Fibroblast of mammary gland (primary cell): ENCODE results near the gene CDYL2.

ENCODE experiments used
- DNase-seq: peaks from one replicate; pipeline ENCODE4 v3.0.0-alpha.2; 2010; ENCODE audit warnings: low read depth
- H3K4me3 ChIP-seq: 2 replicates; pipeline ENCODE4 v1.5.1; 2011; ENCODE audit warnings: low read depth, mild to moderate bottlenecking, low read length, moderate library complexity; ENCODE audit not compliant: control insufficient read depth
- TF ChIP-seq, protein P1 (sequence below): conservative IDR thresholded peaks from 2 replicates; pipeline ENCODE4 v1.5.1; 2011; ENCODE audit warnings: low read depth, low read length, inconsistent platforms; ENCODE audit not compliant: control insufficient read depth, insufficient read depth

CDYL2 gene

DNA sequence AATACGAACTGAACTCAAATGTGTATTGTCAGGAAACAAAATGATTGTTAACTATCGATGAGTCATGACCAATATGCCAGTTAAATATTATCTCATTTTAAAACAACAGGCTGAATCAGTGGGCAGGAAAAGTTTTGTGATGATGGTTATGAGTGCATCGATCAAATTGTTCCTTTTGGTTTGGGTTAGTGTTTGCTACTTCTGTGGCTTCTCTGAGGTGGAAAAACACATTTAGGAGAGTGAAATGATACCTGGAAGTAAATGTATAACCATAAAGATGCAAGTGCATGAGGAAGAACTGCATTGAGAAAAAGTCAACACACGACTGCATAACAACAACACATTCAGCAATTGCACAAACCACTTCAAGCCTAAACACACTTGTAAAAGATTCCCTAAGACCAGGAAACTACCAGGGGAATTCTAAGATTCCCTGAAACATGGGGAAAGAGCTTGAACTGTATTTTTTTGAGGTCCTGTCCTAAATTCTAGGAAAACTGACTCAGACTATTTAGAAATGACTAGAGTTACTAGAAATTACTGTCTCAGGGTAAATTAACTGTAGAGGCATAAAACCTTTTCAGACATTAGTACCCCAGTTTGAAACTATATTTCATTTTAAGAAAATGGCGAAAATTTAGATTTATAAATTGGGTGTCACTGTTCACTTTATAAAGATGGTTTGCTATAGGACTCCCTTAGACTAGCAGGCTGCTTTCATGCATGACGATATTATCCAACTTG lies 44.8 kb downstream of the CDYL2 start:
- peak; percentile 13 for DNase-seq
- TF ChIP-seq, protein P1, sequence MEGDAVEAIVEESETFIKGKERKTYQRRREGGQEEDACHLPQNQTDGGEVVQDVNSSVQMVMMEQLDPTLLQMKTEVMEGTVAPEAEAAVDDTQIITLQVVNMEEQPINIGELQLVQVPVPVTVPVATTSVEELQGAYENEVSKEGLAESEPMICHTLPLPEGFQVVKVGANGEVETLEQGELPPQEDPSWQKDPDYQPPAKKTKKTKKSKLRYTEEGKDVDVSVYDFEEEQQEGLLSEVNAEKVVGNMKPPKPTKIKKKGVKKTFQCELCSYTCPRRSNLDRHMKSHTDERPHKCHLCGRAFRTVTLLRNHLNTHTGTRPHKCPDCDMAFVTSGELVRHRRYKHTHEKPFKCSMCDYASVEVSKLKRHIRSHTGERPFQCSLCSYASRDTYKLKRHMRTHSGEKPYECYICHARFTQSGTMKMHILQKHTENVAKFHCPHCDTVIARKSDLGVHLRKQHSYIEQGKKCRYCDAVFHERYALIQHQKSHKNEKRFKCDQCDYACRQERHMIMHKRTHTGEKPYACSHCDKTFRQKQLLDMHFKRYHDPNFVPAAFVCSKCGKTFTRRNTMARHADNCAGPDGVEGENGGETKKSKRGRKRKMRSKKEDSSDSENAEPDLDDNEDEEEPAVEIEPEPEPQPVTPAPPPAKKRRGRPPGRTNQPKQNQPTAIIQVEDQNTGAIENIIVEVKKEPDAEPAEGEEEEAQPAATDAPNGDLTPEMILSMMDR = no peak
- H3K4me3 ChIP-seq = no peak overlapping the region

- TF ChIP-seq, protein P1 = no peak
- H3K4me3 ChIP-seq = no peak overlapping the region
- no peak for DNase-seq
These were observed 49.9 kb downstream of the CDYL2 start for GRCh38 chr16:80754476-80754875.

GRCh38 chr16:80752541-80752940 lies 51.9 kb downstream of the CDYL2 start:
- H3K4me3 ChIP-seq = no peak overlapping the region
- peak; percentile 11 for DNase-seq
- TF ChIP-seq, protein P1 = no peak

DNA sequence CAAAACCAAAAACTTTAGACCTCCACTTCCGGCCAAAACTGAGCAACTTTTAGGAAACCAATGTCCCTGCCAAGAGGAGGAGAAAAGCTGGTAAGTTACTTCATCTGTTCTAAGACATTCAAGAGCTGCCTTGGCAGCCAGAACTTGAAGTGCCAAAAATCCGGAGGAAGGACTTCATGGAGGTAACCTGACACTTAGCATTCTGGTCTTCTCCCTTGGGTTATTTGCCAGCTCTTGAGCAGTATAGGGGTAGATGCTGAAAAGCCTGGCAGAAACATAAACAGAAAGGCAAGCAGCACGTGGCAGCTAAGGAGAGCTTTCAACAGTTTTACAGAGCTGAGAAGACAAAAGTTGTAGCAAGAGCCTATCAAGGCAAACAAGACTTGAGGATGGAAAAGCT lies 53.2 kb downstream of the CDYL2 start:
- H3K4me3 ChIP-seq = no peak overlapping the region
- peak; percentile 57 for DNase-seq
- TF ChIP-seq, protein P1 = no peak

DNA sequence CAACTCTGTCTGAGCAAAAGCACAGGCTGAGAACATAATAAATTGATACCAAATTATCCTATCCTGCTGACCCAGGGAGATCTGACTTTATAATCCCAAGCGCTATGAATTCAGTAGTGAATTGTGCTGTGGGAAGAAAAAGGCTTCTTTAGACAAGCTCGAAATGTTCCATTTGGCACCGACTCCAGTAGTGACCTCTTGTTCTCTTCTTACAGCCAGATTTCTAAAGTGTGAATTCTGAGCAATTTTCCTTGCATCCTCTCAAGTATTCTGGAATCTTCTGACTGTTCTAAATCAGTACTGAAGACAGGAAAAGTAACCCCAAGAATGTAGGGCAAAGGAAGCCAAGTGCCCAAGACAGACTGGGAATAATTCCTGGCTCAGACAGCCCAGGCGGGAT lies 58.2 kb downstream of the CDYL2 start:
- TF ChIP-seq, protein P1 = no peak
- no peak overlapping the region for H3K4me3 ChIP-seq
- peak; percentile 30 for DNase-seq

- DNase-seq = no peak
- H3K4me3 ChIP-seq = no peak overlapping the region
- TF ChIP-seq, protein P1 = no peak
These were observed 59.5 kb downstream of the CDYL2 start for GRCh38 chr16:80744856-80745255.
